Tibial artery (tissue), 4 donors: ENCODE measurements around the gene ARHGAP15.

ENCODE experiments used
- DNase-seq, 2 donors: peaks; one replicate each; pipeline ENCODE4 v3.0.0-alpha.2; 2019
- H3K27ac ChIP-seq, 2 donors: fragments of 200-600 bp; sonication (generic) in 1 of 2; 1 replicate in 1 of 2; 2 replicates in 1 of 2; pipeline ENCODE4 v1.5.1; 2018 to 2019; ENCODE audit warnings: mild to moderate bottlenecking in 1 of 2
- H3K27me3 ChIP-seq, 2 donors: fragments of 200-600 bp; sonication (generic) in 1 of 2; one replicate each; pipeline versions ENCODE4 v1.5.1 to v1.6.0; 2016 to 2019
- H3K36me3 ChIP-seq, 3 donors: fragments of 200-600 bp; sonication (generic) in 2 of 3; one replicate each; pipeline ENCODE4 v1.5.1; 2016 to 2019; ENCODE audit warnings: mild to moderate bottlenecking in 2 of 3
- H3K4me1 ChIP-seq, 4 donors: fragments of 200-600 bp; sonication (generic) in 2 of 4; 1 replicate in 3 of 4; 2 replicates in 1 of 4; pipeline ENCODE4 v1.5.1; 2016 to 2019
- H3K4me3 ChIP-seq, 2 donors: fragments of 200-600 bp; sonication (generic) in 1 of 2; 1 replicate in 1 of 2; 2 replicates in 1 of 2; pipeline ENCODE4 v1.5.1; 2018 to 2019; ENCODE audit warnings: mild to moderate bottlenecking in 2 of 2
- H3K9me3 ChIP-seq, 3 donors: fragments of 200-600 bp; sonication (generic) in 1 of 3; one replicate each; pipeline ENCODE4 v1.5.1; 2016 to 2019
- CTCF ChIP-seq, 2 experiments: fragments of 200-600 bp in 1 of 2; fragments of 450-650 bp in 1 of 2; IDR thresholded peaks; one replicate each; pipeline ENCODE4 v1.5.1; 2017 to 2019; ENCODE audit warnings: antibody characterized with exemption in 2 of 2, mild to moderate bottlenecking in 1 of 2, moderate library complexity in 1 of 2
- intact Hi-C: fragments of 100-400 bp; cut with DNase I; formaldehyde crosslinking; loops from one replicate; pipeline ENCODE4 v1.15.0; 2023; ENCODE audit warnings: low total_unique reads

Gene ARHGAP15

GRCh38 chr2:143482316-143482715, 353.1 kb downstream of the ARHGAP15 start:
- intact Hi-C loops: no loop called here
- no peak for TF ChIP-seq CTCF (IDR thresholded peaks at IDR 0.05)
- peaks cover 0 to 51% (median 20%) of the 10 kb centered on the region in 4 donors for H3K4me1 ChIP-seq
- no peak overlapping the region for H3K4me3 ChIP-seq
- no peak for DNase-seq
- H3K27me3 ChIP-seq: no peaks in the 10 kb centered on the region
- H3K9me3 ChIP-seq: no peaks in the 10 kb centered on the region
- no peaks in the 10 kb centered on the region for H3K36me3 ChIP-seq
- H3K27ac ChIP-seq: peak overlapping the region; percentile 67 to 69

DNA sequence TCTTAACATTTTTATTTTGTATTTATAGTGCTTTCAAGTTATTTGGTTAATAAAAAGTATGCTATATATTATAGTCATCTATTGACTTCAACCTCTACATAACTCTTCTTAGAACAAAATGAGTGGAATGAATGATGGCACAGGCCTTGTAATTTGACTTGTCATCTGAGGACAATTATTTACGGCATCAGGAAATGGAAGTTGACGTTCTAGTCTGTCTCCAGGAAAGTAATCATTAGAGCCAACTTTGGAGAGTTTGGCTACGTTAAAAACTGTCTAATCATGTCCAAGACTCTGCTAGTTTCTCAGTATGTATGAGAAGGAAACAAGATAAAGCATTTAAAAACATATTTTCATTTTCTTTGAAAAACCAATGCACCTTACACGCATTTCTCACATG, 353.6 kb downstream of the ARHGAP15 start:
- intact Hi-C loops: no loop called here
- no peak for TF ChIP-seq CTCF (IDR thresholded peaks at IDR 0.05)
- H3K27ac ChIP-seq: peak overlapping the region; percentile 67 to 69
- H3K4me3 ChIP-seq: no peak overlapping the region
- no peak for DNase-seq
- H3K36me3 ChIP-seq: no peaks in the 10 kb centered on the region
- no peaks in the 10 kb centered on the region for H3K9me3 ChIP-seq
- no peaks in the 10 kb centered on the region for H3K27me3 ChIP-seq
- peaks cover 0 to 51% (median 20%) of the 10 kb centered on the region in 4 donors for H3K4me1 ChIP-seq

GRCh38 chr2:143486976-143487375, 357.8 kb downstream of the ARHGAP15 start:
- no peak overlapping the region for H3K27ac ChIP-seq
- TF ChIP-seq CTCF (IDR thresholded peaks at IDR 0.05): no peak
- no peaks in the 10 kb centered on the region for H3K36me3 ChIP-seq
- no peak overlapping the region for H3K4me3 ChIP-seq
- H3K9me3 ChIP-seq: no peaks in the 10 kb centered on the region
- H3K27me3 ChIP-seq: no peaks in the 10 kb centered on the region
- DNase-seq: no peak
- H3K4me1 ChIP-seq: peaks cover 0 to 37% (median 1%) of the 10 kb centered on the region in 4 donors
- intact Hi-C loops: no loop called here

- H3K36me3 ChIP-seq: no peaks in the 10 kb centered on the region
- no peak overlapping the region for H3K4me3 ChIP-seq
- H3K4me1 ChIP-seq: peaks cover 0 to 20% (median 0%) of the 10 kb centered on the region in 4 donors
- intact Hi-C loops: no loop called here
- no peak for TF ChIP-seq CTCF (IDR thresholded peaks at IDR 0.05)
- DNase-seq: no peak
- peak overlapping the region in 1 of 2 donors; percentile 52 for H3K27ac ChIP-seq
- no peaks in the 10 kb centered on the region for H3K27me3 ChIP-seq
- H3K9me3 ChIP-seq: no peaks in the 10 kb centered on the region
These were observed 359.9 kb downstream of the ARHGAP15 start for GRCh38 chr2:143489145-143489544.

GRCh38 chr2:143491131-143491530, 361.9 kb downstream of the ARHGAP15 start:
- no peaks in the 10 kb centered on the region for H3K36me3 ChIP-seq
- no peak for TF ChIP-seq CTCF (IDR thresholded peaks at IDR 0.05)
- no peaks in the 10 kb centered on the region for H3K9me3 ChIP-seq
- H3K27me3 ChIP-seq: no peaks in the 10 kb centered on the region
- no peak for DNase-seq
- intact Hi-C loops: no loop called here
- H3K4me3 ChIP-seq: no peak overlapping the region
- peaks cover 0 to 20% (median 0%) of the 10 kb centered on the region in 4 donors for H3K4me1 ChIP-seq
- H3K27ac ChIP-seq: no peak overlapping the region

GRCh38 chr2:143493339-143493738, 364.1 kb downstream of the ARHGAP15 start:
- DNase-seq: no peak
- peaks cover 0 to 20% (median 0%) of the 10 kb centered on the region in 4 donors for H3K4me1 ChIP-seq
- no peaks in the 10 kb centered on the region for H3K9me3 ChIP-seq
- no peaks in the 10 kb centered on the region for H3K36me3 ChIP-seq
- H3K27ac ChIP-seq: no peak overlapping the region
- H3K4me3 ChIP-seq: no peak overlapping the region
- H3K27me3 ChIP-seq: no peaks in the 10 kb centered on the region
- intact Hi-C loops: no loop called here
- TF ChIP-seq CTCF (IDR thresholded peaks at IDR 0.05): no peak
